IMR-90 (cell line): Measurements from ENCODE around the gene DNTT. TPM values are rescaled to one million over a fixed set of nuclear protein-coding genes. Genes with fewer than 3 reads are reported as not detected.

Source experiments
- ATAC-seq: fragments of 200-7000 bp; cut with Tn5 transposase; 2 replicates; pipeline ENCODE4 v1.9.1; 2020; ENCODE audit warnings: low read depth, mild to moderate bottlenecking, moderate library complexity
- BruUV-seq: library from RNA; stranded (reverse); fragments of 400-500 nt; replicated peaks from 2 replicates; lab custom pipeline; 2021; lab: Mats Ljungman, UMichigan
- CTCF ChIA-PET: fragments of 300-600 bp; formaldehyde crosslinking; extraction: SDS; loops from one replicate; lab custom pipeline; 2021; ENCODE audit warnings: antibody characterized with exemption; lab: Yijun Ruan, JAX
- POLR2A ChIA-PET: fragments of 300-600 bp; sonication (Branson Sonifier 250); formaldehyde crosslinking; loops from one replicate; lab custom pipeline; 2022; ENCODE audit warnings: antibody characterized with exemption; ENCODE audit not compliant: unreplicated experiment; lab: Charles Lee
- DNase-seq: peaks from one replicate; pipeline ENCODE4 v3.0.0; 2013
- H2AFZ ChIP-seq: replicated peaks from 2 replicates; pipeline ENCODE3; 2013; ENCODE audit warnings: low read length, mild to moderate bottlenecking; ENCODE audit not compliant: poor library complexity
- H2AK5ac ChIP-seq: 2 replicates; pipeline ENCODE4 v1.6.1; 2013; ENCODE audit warnings: low read depth, low read length, inconsistent platforms
- H2AK9ac ChIP-seq: replicated peaks from 2 replicates; pipeline ENCODE3; 2013; ENCODE audit warnings: mild to moderate bottlenecking, low read depth, low read length, moderate library complexity; ENCODE audit not compliant: poor library complexity
- H2BK120ac ChIP-seq: 2 replicates; pipeline ENCODE4 v1.6.1; 2013; ENCODE audit warnings: low read depth, low read length, inconsistent platforms
- H2BK15ac ChIP-seq: 3 replicates; pipeline ENCODE4 v1.6.1; 2013; ENCODE audit warnings: low read depth, low read length, inconsistent platforms
- H2BK20ac ChIP-seq: 2 replicates; pipeline ENCODE4 v1.6.1; 2013; ENCODE audit warnings: low read depth, mild to moderate bottlenecking, inconsistent platforms, low read length, moderate library complexity
- H2BK5ac ChIP-seq: 2 replicates; pipeline ENCODE4 v1.6.1; 2013; ENCODE audit warnings: mild to moderate bottlenecking, low read depth, low read length, inconsistent platforms; ENCODE audit not compliant: poor library complexity, severe bottlenecking
- H3K14ac ChIP-seq: replicated peaks from 2 replicates; pipeline ENCODE4 v1.6.1; 2013; ENCODE audit warnings: low read depth, low read length, inconsistent platforms
- H3K18ac ChIP-seq: 2 replicates; pipeline ENCODE4 v1.6.1; 2013; ENCODE audit warnings: low read depth, low read length, control low read depth
- H3K23ac ChIP-seq: 2 replicates; pipeline ENCODE4 v1.6.1; 2013; ENCODE audit warnings: low read depth, low read length, inconsistent platforms
- H3K27ac ChIP-seq: 2 replicates; pipeline ENCODE4 v1.5.1; 2013; ENCODE audit warnings: mild to moderate bottlenecking, control low read depth, low read length; ENCODE audit not compliant: insufficient read depth
- H3K27me3 ChIP-seq: 2 replicates; pipeline ENCODE4 v1.6.1; 2013; ENCODE audit warnings: low read length; ENCODE audit not compliant: control insufficient read depth, insufficient read depth
- H3K36me3 ChIP-seq: 2 replicates; pipeline ENCODE4 v1.6.1; 2013; ENCODE audit warnings: low read length, mixed read lengths; ENCODE audit not compliant: control insufficient read depth, insufficient read depth
- H3K4ac ChIP-seq: 2 replicates; pipeline ENCODE4 v1.6.1; 2013; ENCODE audit warnings: low read depth, low read length, inconsistent platforms
- H3K4me1 ChIP-seq: 2 replicates; pipeline ENCODE4 v1.6.1; 2013; ENCODE audit warnings: low read length, mixed read lengths; ENCODE audit not compliant: control insufficient read depth, insufficient read depth
- H3K4me2 ChIP-seq: 2 replicates; pipeline ENCODE4 v1.6.1; 2013; ENCODE audit warnings: low read depth, mild to moderate bottlenecking, control low read depth, low read length, moderate library complexity
- H3K4me3 ChIP-seq: 2 replicates; pipeline ENCODE4 v1.5.1; 2013; ENCODE audit warnings: low read depth, mild to moderate bottlenecking, control low read depth, low read length, moderate library complexity; ENCODE audit not compliant: insufficient read depth
- H3K56ac ChIP-seq: 2 replicates; pipeline ENCODE4 v1.6.1; 2013; ENCODE audit warnings: low read length, inconsistent platforms; ENCODE audit not compliant: insufficient read depth; ENCODE audit errors: extremely low read depth
- H3K79me1 ChIP-seq, 2 experiments: 2 replicates each; pipeline ENCODE4 v1.6.1; 2013; ENCODE audit warnings: low read length in 2 of 2, inconsistent platforms in 1 of 2, low read depth in 1 of 2
- H3K9ac ChIP-seq: 2 replicates; pipeline ENCODE4 v1.6.1; 2013; ENCODE audit warnings: low read depth, low read length, control low read depth
- H3K9me1 ChIP-seq: 2 replicates; pipeline ENCODE4 v1.6.1; 2013; ENCODE audit warnings: low read length, inconsistent platforms; ENCODE audit not compliant: insufficient read depth
- H3K9me3 ChIP-seq: 2 replicates; pipeline ENCODE4 v1.6.1; 2013; ENCODE audit warnings: low read length; ENCODE audit not compliant: control insufficient read depth, insufficient read depth
- H4K20me1 ChIP-seq: 2 replicates; pipeline ENCODE4 v1.6.1; 2013; ENCODE audit warnings: low read length, inconsistent platforms; ENCODE audit not compliant: insufficient read depth
- H4K5ac ChIP-seq: 2 replicates; pipeline ENCODE4 v1.6.1; 2013; ENCODE audit warnings: mild to moderate bottlenecking, low read depth, low read length, control low read depth
- H4K8ac ChIP-seq, 2 experiments: 2 replicates each; pipeline ENCODE4 v1.6.1; 2013; ENCODE audit warnings: low read depth in 2 of 2, low read length in 2 of 2, control low read depth in 1 of 2, inconsistent platforms in 1 of 2
- H4K91ac ChIP-seq: 2 replicates; pipeline ENCODE4 v1.6.1; 2013; ENCODE audit warnings: low read depth, low read length, inconsistent platforms; ENCODE audit not compliant: insufficient read depth
- BHLHE40 ChIP-seq: fragments of 150-350 bp; IDR thresholded peaks from 2 replicates; pipeline ENCODE4 v1.6.1; 2016; ENCODE audit warnings: mild to moderate bottlenecking, low read depth, low read length
- CHD1 ChIP-seq: IDR thresholded peaks from 2 replicates; pipeline ENCODE4 v1.6.1; 2012; ENCODE audit warnings: low read depth, low read length, improper control_type of control experiment
- ELK1 ChIP-seq: fragments of 150-350 bp; IDR thresholded peaks from 2 replicates; pipeline ENCODE4 v1.6.1; 2016; ENCODE audit warnings: low read depth, mild to moderate bottlenecking, low read length, moderate library complexity, borderline replicate concordance
- MAFK ChIP-seq: IDR thresholded peaks from 2 replicates; pipeline ENCODE4 v1.6.1; 2012; ENCODE audit warnings: low read depth, low read length, improper control_type of control experiment
- MAZ ChIP-seq: IDR thresholded peaks from 2 replicates; pipeline ENCODE4 v1.6.1; 2012; ENCODE audit warnings: low read depth, mild to moderate bottlenecking, low read length, improper control_type of control experiment, moderate library complexity, borderline replicate concordance
- MXI1 ChIP-seq: IDR thresholded peaks from 2 replicates; pipeline ENCODE4 v1.6.1; 2012; ENCODE audit warnings: low read depth, mild to moderate bottlenecking, low read length, moderate library complexity, borderline replicate concordance
- NFE2L2 ChIP-seq: fragments of 150-350 bp; IDR thresholded peaks from 2 replicates; pipeline ENCODE4 v1.6.1; 2016; ENCODE audit warnings: low read depth, mild to moderate bottlenecking, low read length
- RAD21 ChIP-seq: IDR thresholded peaks from 2 replicates; pipeline ENCODE4 v1.6.1; 2012; ENCODE audit warnings: low read length, improper control_type of control experiment
- RCOR1 ChIP-seq: IDR thresholded peaks from 2 replicates; pipeline ENCODE4 v1.6.1; 2012; ENCODE audit warnings: mild to moderate bottlenecking, low read length, improper control_type of control experiment; ENCODE audit not compliant: insufficient replicate concordance
- RFX5 ChIP-seq: IDR thresholded peaks from 2 replicates; pipeline ENCODE4 v1.8.0; 2012; ENCODE audit warnings: low read depth, mild to moderate bottlenecking, low read length, moderate library complexity
- SMC3 ChIP-seq: fragments of 150-350 bp; IDR thresholded peaks from 2 replicates; pipeline ENCODE4 v1.6.1; 2016; ENCODE audit warnings: low read depth, mild to moderate bottlenecking, antibody characterized with exemption, low read length, moderate library complexity
- WGBS, 2 experiments: methylation state at CpG; one replicate each; pipeline versions ENCODE4 v1.1.5 to v1.1.7; 2013; ENCODE audit warnings: missing lambda C conversion rate in 2 of 2; ENCODE audit not compliant: insufficient read length in 1 of 2; ENCODE audit errors: extremely low coverage in 2 of 2; 5-methylcytosine and 5-hydroxymethylcytosine counted together
- dilution Hi-C: fragments of 300-500 bp; cut with HindIII; formaldehyde crosslinking; loops from one replicate; pipeline ENCODE4 v1.14.3; 2018; ENCODE audit warnings: low sequenced_read_pairs; ENCODE audit not compliant: unreplicated experiment
- in situ Hi-C: fragments of 300-500 bp; cut with MboI; formaldehyde crosslinking; loops from 3 replicates; pipeline ENCODE4 v1.14.3; 2019; ENCODE audit warnings: low sequenced_read_pairs, inconsistent platforms, mixed read lengths
- intact Hi-C: fragments of 100-400 bp; cut with micrococcal nuclease; formaldehyde crosslinking; loops from 2 replicates; pipeline ENCODE4 v1.10.0; 2022
- polyA plus RNA-seq, 3 experiments: library from polyadenylated mRNA; depleted of rRNA; stranded (reverse); fragments of >200 nt; gene quantifications; 2 replicates each; pipeline ENCODE4 v1.2.3, GENCODE V29; 2012; ENCODE audit warnings: low replicate concordance in 1 of 3
- total RNA-seq: library from RNA; depleted of rRNA; stranded (reverse); fragments of >200 nt; gene quantifications from 2 replicates; pipeline ENCODE4 v1.2.3, GENCODE V29; 2012
- TF ChIP-seq, protein P1 (sequence below): conservative IDR thresholded peaks from 2 replicates; pipeline ENCODE4 v1.5.1; 2012; ENCODE audit warnings: mild to moderate bottlenecking, low read depth, low read length, improper control_type of control experiment
- TF ChIP-seq, protein P2 (sequence below): fragments of 150-350 bp; IDR thresholded peaks from 2 replicates; pipeline ENCODE4 v1.6.1; 2017; ENCODE audit warnings: mild to moderate bottlenecking, antibody characterized with exemption, low read length, low read depth

The DNTT gene
- total and polyA plus RNA-seq, 2 of the 4 experiments (the other 2 are of a cell fraction): not detected

GRCh38 chr10:96327462-96327861 is 23.2 kb downstream of the DNTT start:
- Histone ChIP-seq H3K79me1 (no peaks in the 10 kb centered on the region), H3K36me3 (no peaks in the 10 kb centered on the region), H3K18ac (no peak overlapping the region), H4K8ac (no peak overlapping the region), H2BK5ac (no peak overlapping the region), H2AFZ (no peak overlapping the region), H3K4me3 (no peak overlapping the region), H3K27me3 (no peaks in the 10 kb centered on the region), H2AK9ac (no peak overlapping the region), H4K5ac (no peak overlapping the region), H3K56ac (no peak overlapping the region), H3K23ac (no peak overlapping the region), H2BK15ac (no peak overlapping the region), H2BK120ac (no peak overlapping the region), H2BK20ac (no peak overlapping the region), H4K20me1 (no peaks in the 10 kb centered on the region), H3K27ac (no peak overlapping the region), H3K4me2 (no peak overlapping the region), H3K9ac (no peak overlapping the region), H3K4me1 (no peaks in the 10 kb centered on the region), H3K14ac (no peak overlapping the region), H3K4ac (no peak overlapping the region), H3K9me1 (no peaks in the 10 kb centered on the region), H2AK5ac (no peak overlapping the region), H3K9me3 (no peaks in the 10 kb centered on the region), H4K91ac (no peak overlapping the region)
- in situ Hi-C loops (no loop called here), dilution Hi-C loops (no loop called here), intact Hi-C loops (no loop called here)
- DNase-seq: no peak
- TF ChIP-seq NFE2L2 (no peak), RCOR1 (no peak), MAZ (no peak), CHD1 (no peak), MXI1 (no peak), RFX5 (no peak), MAFK (no peak), BHLHE40 (no peak), ELK1 (no peak), SMC3 (no peak), RAD21 (no peak)
- TF ChIP-seq, protein P1, sequence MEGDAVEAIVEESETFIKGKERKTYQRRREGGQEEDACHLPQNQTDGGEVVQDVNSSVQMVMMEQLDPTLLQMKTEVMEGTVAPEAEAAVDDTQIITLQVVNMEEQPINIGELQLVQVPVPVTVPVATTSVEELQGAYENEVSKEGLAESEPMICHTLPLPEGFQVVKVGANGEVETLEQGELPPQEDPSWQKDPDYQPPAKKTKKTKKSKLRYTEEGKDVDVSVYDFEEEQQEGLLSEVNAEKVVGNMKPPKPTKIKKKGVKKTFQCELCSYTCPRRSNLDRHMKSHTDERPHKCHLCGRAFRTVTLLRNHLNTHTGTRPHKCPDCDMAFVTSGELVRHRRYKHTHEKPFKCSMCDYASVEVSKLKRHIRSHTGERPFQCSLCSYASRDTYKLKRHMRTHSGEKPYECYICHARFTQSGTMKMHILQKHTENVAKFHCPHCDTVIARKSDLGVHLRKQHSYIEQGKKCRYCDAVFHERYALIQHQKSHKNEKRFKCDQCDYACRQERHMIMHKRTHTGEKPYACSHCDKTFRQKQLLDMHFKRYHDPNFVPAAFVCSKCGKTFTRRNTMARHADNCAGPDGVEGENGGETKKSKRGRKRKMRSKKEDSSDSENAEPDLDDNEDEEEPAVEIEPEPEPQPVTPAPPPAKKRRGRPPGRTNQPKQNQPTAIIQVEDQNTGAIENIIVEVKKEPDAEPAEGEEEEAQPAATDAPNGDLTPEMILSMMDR: no peak
- TF ChIP-seq, protein P2, sequence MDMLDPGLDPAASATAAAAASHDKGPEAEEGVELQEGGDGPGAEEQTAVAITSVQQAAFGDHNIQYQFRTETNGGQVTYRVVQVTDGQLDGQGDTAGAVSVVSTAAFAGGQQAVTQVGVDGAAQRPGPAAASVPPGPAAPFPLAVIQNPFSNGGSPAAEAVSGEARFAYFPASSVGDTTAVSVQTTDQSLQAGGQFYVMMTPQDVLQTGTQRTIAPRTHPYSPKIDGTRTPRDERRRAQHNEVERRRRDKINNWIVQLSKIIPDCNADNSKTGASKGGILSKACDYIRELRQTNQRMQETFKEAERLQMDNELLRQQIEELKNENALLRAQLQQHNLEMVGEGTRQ: no peak
- ChIA-PET CTCF (no interaction called here), POLR2A (no interaction called here)
- ATAC-seq: no peak
- 11% methylated on average over 3 of the region's 7 CpGs; no CpG with 5 or more reads in 1 of the 2 experiments for WGBS, 2 experiments
- BruUV-seq: no TSS peak
